Glutamatergic neuron (in vitro differentiated cells): ENCODE data around the gene CATSPERB. TPM values are rescaled to one million over a fixed set of nuclear protein-coding genes. Genes with fewer than 3 reads are reported as not detected.
"Not testable (repeated sequence)": the region's sequence is repeated elsewhere in the genome, so short reads cannot be mapped to it uniquely, and the experiment has no call there.

ENCODE experiments used
- DNase-seq: peaks from one replicate; pipeline ENCODE4 v3.0.0; 2022
- H3K27ac Mint-ChIP-seq: one replicate; pipeline ENCODE4 v1.8.0; 2020; ENCODE audit warnings: mild to moderate bottlenecking, mixed read lengths, inconsistent platforms; ENCODE audit not compliant: unreplicated experiment
- H3K27me3 Mint-ChIP-seq: one replicate; pipeline ENCODE4 v1.8.0; 2020; ENCODE audit warnings: mild to moderate bottlenecking, moderate library complexity, mixed read lengths, inconsistent platforms; ENCODE audit not compliant: unreplicated experiment
- H3K36me3 Mint-ChIP-seq: one replicate; pipeline ENCODE4 v1.8.0; 2020; ENCODE audit warnings: mild to moderate bottlenecking, mixed read lengths, inconsistent platforms; ENCODE audit not compliant: unreplicated experiment
- H3K4me1 Mint-ChIP-seq: one replicate; pipeline ENCODE4 v1.8.0; 2020; ENCODE audit warnings: mild to moderate bottlenecking, low read depth, mixed read lengths, inconsistent platforms; ENCODE audit not compliant: unreplicated experiment
- H3K4me3 Mint-ChIP-seq: one replicate; pipeline ENCODE4 v1.8.0; 2020; ENCODE audit warnings: mild to moderate bottlenecking, mixed read lengths, inconsistent platforms; ENCODE audit not compliant: unreplicated experiment
- H3K9me3 Mint-ChIP-seq: one replicate; pipeline ENCODE4 v1.8.0; 2020; ENCODE audit warnings: mild to moderate bottlenecking, moderate library complexity, mixed read lengths, inconsistent platforms; ENCODE audit not compliant: unreplicated experiment
- total RNA-seq: library from RNA; stranded (reverse); fragmentation: NEBNext Ultra II Directional; extraction: Animal tissue kit (Norgen Biotek cat#: 25700); gene quantifications from one replicate; pipeline ENCODE4 v1.2.1, GENCODE V29; 2021; ENCODE audit not compliant: unreplicated experiment
- TF ChIP-seq, protein P1 (sequence below): fragments of 200-600 bp; sonication (generic); IDR thresholded peaks from one replicate; pipeline ENCODE4 v1.5.0; 2021; ENCODE audit not compliant: partially characterized antibody, unreplicated experiment

The CATSPERB gene
- total RNA-seq, 1 donor from 2014 or later = not detected

DNA sequence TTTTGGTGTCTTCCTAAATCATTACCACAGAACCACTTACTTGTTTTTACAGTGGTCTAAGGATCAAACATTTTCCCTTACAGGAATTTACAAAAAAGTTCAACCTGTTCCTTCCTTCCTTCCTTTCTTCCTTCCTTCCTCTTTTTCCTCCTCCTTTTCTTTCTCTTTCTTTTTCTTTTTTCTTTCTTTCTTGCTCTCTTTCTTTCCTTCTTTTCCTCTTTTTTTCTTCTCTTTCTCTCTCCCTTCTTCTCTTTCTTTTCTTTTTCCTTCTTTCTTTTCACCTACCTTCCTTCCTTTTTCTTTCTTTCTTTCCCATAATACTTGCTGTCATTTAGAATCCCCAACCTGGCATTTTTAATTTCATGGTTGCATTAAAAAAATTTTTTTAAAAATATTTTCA is 162.6 kb downstream of the CATSPERB start:
- H3K4me1 Mint-ChIP-seq = no peaks in the 10 kb centered on the region

DNA sequence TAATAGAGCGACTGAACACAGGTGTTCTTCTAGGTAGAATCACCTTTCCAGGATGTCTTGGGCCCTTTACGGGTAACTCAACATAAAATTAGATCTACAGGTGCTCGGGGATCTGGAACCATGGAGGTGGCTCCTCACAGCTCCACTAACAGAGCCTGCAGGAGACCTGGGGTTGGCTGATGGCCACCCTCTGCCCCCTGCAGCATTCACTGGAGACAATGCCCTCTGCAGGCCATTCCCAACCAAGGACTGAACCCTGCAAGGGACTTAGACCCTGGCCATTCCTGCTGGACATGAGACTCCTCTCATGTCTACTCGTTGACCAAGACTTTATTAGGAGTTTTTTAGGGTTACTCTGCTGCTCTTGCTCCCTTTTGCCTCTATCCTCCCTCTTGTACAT is 163.3 kb downstream of the CATSPERB start:
- no peak for DNase-seq
- Mint-ChIP-seq H3K27me3 (peaks cover 8% of the 10 kb centered on the region), H3K9me3 (no peaks in the 10 kb centered on the region), H3K27ac (no peak overlapping the region), H3K4me1 (no peaks in the 10 kb centered on the region), H3K36me3 (no peaks in the 10 kb centered on the region), H3K4me3 (no peak overlapping the region)
- TF ChIP-seq, protein P1, sequence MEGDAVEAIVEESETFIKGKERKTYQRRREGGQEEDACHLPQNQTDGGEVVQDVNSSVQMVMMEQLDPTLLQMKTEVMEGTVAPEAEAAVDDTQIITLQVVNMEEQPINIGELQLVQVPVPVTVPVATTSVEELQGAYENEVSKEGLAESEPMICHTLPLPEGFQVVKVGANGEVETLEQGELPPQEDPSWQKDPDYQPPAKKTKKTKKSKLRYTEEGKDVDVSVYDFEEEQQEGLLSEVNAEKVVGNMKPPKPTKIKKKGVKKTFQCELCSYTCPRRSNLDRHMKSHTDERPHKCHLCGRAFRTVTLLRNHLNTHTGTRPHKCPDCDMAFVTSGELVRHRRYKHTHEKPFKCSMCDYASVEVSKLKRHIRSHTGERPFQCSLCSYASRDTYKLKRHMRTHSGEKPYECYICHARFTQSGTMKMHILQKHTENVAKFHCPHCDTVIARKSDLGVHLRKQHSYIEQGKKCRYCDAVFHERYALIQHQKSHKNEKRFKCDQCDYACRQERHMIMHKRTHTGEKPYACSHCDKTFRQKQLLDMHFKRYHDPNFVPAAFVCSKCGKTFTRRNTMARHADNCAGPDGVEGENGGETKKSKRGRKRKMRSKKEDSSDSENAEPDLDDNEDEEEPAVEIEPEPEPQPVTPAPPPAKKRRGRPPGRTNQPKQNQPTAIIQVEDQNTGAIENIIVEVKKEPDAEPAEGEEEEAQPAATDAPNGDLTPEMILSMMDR = no peak

More for the DNA sequence above, 162.6 kb downstream of the CATSPERB start:
- TF ChIP-seq, protein P1 = no peak
- Mint-ChIP-seq H3K27ac (no peak overlapping the region), H3K4me3 (no peak overlapping the region), H3K27me3 (peaks cover 9% of the 10 kb centered on the region), H3K36me3 (no peaks in the 10 kb centered on the region), H3K9me3 (no peaks in the 10 kb centered on the region)
- DNase-seq = no peak

DNA sequence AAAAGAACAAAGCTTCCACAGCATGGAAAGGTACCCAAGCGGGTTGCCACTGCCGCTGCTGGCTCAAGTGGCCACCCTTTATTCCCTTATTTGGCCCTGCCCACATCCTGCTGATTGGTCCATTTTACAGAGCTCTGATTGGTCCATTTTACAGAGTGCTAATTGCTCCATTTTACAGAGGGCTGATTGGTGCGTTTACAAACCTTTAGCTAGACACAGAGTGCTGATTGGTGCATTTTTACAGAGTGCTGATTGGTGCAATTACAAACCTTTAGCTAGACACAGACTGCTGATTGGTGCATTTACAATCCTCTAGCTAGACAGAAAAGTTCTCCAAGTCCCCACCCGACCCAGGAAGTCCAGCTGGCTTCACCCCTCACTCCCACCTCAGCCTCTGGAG is 164.1 kb downstream of the CATSPERB start:
- H3K9me3 Mint-ChIP-seq, H3K27me3 Mint-ChIP-seq, H3K4me3 Mint-ChIP-seq, H3K4me1 Mint-ChIP-seq, DNase-seq, H3K27ac Mint-ChIP-seq, H3K36me3 Mint-ChIP-seq: not testable (repeated sequence)

DNA sequence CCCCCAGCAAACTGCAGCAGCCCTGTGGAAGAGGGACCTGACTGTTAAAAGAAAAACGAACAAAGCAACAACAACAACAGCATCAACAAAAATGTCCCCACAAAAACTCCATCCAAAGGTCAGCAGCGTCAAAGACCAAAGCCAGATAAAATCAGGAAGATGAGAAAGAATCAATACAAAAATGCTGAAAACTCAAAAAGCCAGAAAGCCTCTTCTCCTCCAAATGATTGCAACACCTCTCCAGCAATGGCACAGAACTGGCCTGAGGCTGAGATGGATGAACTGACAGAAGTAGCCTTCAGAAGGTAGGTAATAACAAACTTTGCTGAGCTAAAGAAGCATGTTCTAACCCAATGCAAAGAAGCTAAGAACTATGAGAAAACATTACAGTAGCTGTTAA is 176.4 kb downstream of the CATSPERB start:
- H3K9me3 Mint-ChIP-seq = peaks cover 6% of the 10 kb centered on the region
- no peak overlapping the region for H3K4me3 Mint-ChIP-seq
- H3K4me1 Mint-ChIP-seq = no peaks in the 10 kb centered on the region
- H3K27me3 Mint-ChIP-seq = no peaks in the 10 kb centered on the region
- DNase-seq = no peak
- TF ChIP-seq, protein P1 = no peak
- peaks cover 19% of the 10 kb centered on the region for H3K36me3 Mint-ChIP-seq
- H3K27ac Mint-ChIP-seq = no peak overlapping the region

DNA sequence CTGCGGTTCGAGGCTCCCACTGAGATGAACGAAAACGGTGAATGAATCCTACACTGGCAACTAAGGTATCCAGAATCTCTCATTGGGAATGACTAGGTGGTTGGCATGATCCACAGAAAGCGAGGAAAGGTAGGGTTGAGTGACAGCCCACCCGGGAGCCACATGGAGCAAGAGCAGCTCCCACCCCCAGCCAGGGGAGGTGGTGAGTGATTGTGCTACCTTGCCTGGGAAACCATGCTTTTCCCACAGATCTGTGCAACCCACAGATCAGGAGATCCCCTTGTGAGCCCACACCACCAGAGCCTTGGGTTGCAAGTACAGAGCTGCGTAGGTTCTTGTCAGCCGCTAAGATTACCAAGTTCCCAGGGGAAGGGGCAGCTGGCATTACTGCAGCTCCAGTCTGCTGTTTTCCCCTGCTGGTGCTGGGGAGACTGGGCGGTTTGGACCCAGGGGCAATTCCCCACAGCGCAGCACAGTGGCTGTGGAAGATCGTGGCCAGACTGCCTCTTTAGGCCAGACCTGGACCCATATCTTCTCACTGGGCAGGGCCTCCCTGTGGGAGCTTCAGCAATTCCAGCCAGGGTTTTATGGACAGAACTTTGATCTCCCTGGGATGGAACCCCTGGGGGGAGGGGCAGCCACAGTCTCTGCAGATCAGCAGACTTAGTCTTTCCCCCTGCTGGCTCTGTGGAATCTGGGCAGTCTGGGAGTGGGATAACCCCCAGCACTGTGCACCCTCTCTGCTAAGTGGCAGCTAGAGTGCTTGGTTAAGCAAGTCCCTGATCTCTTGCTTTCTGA is 177.2 kb downstream of the CATSPERB start:
- no peaks in the 10 kb centered on the region for H3K4me1 Mint-ChIP-seq
- no peaks in the 10 kb centered on the region for H3K27me3 Mint-ChIP-seq
- H3K4me3 Mint-ChIP-seq = no peak overlapping the region
- DNase-seq = no peak
- peaks cover 19% of the 10 kb centered on the region for H3K36me3 Mint-ChIP-seq
- H3K27ac Mint-ChIP-seq = no peak overlapping the region
- TF ChIP-seq, protein P1 = no peak
- H3K9me3 Mint-ChIP-seq = peaks cover 6% of the 10 kb centered on the region
